Fibroblast of lung (primary cell): ENCODE results near the gene PPIE. TPM values are rescaled to one million over a fixed set of nuclear protein-coding genes. Genes with fewer than 3 reads are reported as not detected.
"Not testable (repeated sequence)": the region's sequence is repeated elsewhere in the genome, so short reads cannot be mapped to it uniquely, and the experiment has no call there.

Source experiments
- DNase-seq, 2 donors: peaks; one replicate each; pipeline versions ENCODE4 v3.0.0 to v3.0.0-alpha.2; 2010; ENCODE audit warnings: low read depth in 2 of 2
- H2AFZ ChIP-seq: 2 replicates; pipeline ENCODE4 v1.5.1; 2012; ENCODE audit warnings: low read length, control low read depth, inconsistent platforms
- H3K27ac ChIP-seq: 2 replicates; pipeline ENCODE4 v1.5.1; 2011; ENCODE audit warnings: low read length, control low read depth; ENCODE audit not compliant: insufficient read depth
- H3K27me3 ChIP-seq: 2 replicates; pipeline ENCODE4 v1.5.1; 2011; ENCODE audit warnings: mild to moderate bottlenecking, low read length; ENCODE audit not compliant: control insufficient read depth, insufficient read depth
- H3K36me3 ChIP-seq: 2 replicates; pipeline ENCODE4 v1.5.1; 2011; ENCODE audit warnings: low read length; ENCODE audit not compliant: control insufficient read depth, insufficient read depth
- H3K4me1 ChIP-seq: 2 replicates; pipeline ENCODE4 v1.5.1; 2011; ENCODE audit warnings: low read length; ENCODE audit not compliant: control insufficient read depth, insufficient read depth; ENCODE audit errors: extremely low read depth
- H3K4me2 ChIP-seq: 2 replicates; pipeline ENCODE4 v1.5.1; 2011; ENCODE audit warnings: low read length, control low read depth; ENCODE audit not compliant: insufficient read depth; ENCODE audit errors: extremely low read depth
- H3K4me3 ChIP-seq, 4 experiments: fragments of 200-600 bp in 1 of 4; sonication (generic) in 1 of 4; replicated peaks in 1 of 4; 2 replicates each; pipeline ENCODE4 v1.5.1; 2011 to 2016; ENCODE audit warnings: low read length in 4 of 4, low read depth in 3 of 4, mild to moderate bottlenecking in 3 of 4, control low read depth in 2 of 4, inconsistent platforms in 1 of 4, mixed read lengths in 1 of 4; ENCODE audit not compliant: insufficient read depth in 1 of 4; ENCODE audit errors: control extremely low read depth in 1 of 4
- H3K79me2 ChIP-seq: 2 replicates; pipeline ENCODE4 v1.5.1; 2012; ENCODE audit warnings: mild to moderate bottlenecking, low read length, inconsistent platforms; ENCODE audit not compliant: control insufficient read depth, insufficient read depth
- H3K9ac ChIP-seq: 2 replicates; pipeline ENCODE4 v1.5.1; 2011; ENCODE audit warnings: mild to moderate bottlenecking, low read length, control low read depth; ENCODE audit not compliant: insufficient read depth
- H3K9me3 ChIP-seq: 2 replicates; pipeline ENCODE4 v1.5.1; 2012; ENCODE audit warnings: low read depth, low read length; ENCODE audit not compliant: control insufficient read depth, insufficient read depth
- H4K20me1 ChIP-seq: 2 replicates; pipeline ENCODE4 v1.5.1; 2011; ENCODE audit warnings: low read length; ENCODE audit not compliant: control insufficient read depth, insufficient read depth; ENCODE audit errors: extremely low read depth
- EZH2 ChIP-seq: IDR thresholded peaks from 2 replicates; pipeline ENCODE4 v1.5.1; 2012; ENCODE audit warnings: low read length, control low read depth, mild to moderate bottlenecking; ENCODE audit errors: missing control alignments
- polyA plus RNA-seq, 2 donors: library from polyadenylated mRNA; depleted of rRNA in 1 of 2; stranded (reverse) in 1 of 2; unstranded in 1 of 2; fragments of >200 nt; gene quantifications; 2 replicates each; pipeline ENCODE4 v1.2.1, GENCODE V29; 2011 to 2012; ENCODE audit warnings: missing spikeins in 1 of 2
- total RNA-seq: library from RNA; depleted of rRNA; stranded (reverse); fragments of >200 nt; gene quantifications from 2 replicates; pipeline ENCODE4 v1.2.1, GENCODE V29; 2014
- TF ChIP-seq, protein P1 (sequence below), 2 donors: IDR thresholded peaks in 1 of 2; conservative IDR thresholded peaks in 1 of 2; 1 replicate in 1 of 2; 2 replicates in 1 of 2; pipeline ENCODE4 v1.5.1; 2011 to 2012; ENCODE audit warnings: low read length in 2 of 2, control low read depth in 1 of 2, inconsistent platforms in 1 of 2, low read depth in 1 of 2, mild to moderate bottlenecking in 1 of 2

PPIE gene
- total and polyA plus RNA-seq, 2 donors (not counting 1 experiment from before 2014, with no cell fraction given): 38.8 to 58.8 TPM

DNA sequence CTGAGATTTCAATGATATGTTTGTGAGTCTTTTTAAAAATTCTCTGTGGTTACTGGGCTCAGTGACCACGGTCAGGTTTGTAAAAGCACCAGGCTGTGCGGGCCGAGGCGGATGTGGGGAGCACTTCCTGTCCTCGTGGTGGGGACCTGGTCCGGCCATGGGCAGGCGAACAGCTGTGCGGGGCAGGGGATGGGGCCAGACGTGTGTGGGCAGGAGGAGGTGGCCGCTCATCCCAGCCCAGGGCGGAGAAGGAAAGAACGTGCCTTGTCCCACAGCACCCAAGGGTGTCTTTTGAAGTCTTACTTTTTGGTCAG lies 37.7 kb downstream of the PPIE start:
- H3K4me2 ChIP-seq: no peak overlapping the region
- H3K9ac ChIP-seq: no peak overlapping the region
- no peak overlapping the region for H2AFZ ChIP-seq
- no peaks in the 10 kb centered on the region for H3K9me3 ChIP-seq
- no peak for DNase-seq
- H3K4me1 ChIP-seq: no peaks in the 10 kb centered on the region
- H3K27ac ChIP-seq: no peak overlapping the region
- no peak overlapping the region for H3K4me3 ChIP-seq
- no peaks in the 10 kb centered on the region for H4K20me1 ChIP-seq
- no peaks in the 10 kb centered on the region for H3K36me3 ChIP-seq
- peaks cover 10% of the 10 kb centered on the region for H3K27me3 ChIP-seq
- no peaks in the 10 kb centered on the region for H3K79me2 ChIP-seq
- TF ChIP-seq, protein P1, sequence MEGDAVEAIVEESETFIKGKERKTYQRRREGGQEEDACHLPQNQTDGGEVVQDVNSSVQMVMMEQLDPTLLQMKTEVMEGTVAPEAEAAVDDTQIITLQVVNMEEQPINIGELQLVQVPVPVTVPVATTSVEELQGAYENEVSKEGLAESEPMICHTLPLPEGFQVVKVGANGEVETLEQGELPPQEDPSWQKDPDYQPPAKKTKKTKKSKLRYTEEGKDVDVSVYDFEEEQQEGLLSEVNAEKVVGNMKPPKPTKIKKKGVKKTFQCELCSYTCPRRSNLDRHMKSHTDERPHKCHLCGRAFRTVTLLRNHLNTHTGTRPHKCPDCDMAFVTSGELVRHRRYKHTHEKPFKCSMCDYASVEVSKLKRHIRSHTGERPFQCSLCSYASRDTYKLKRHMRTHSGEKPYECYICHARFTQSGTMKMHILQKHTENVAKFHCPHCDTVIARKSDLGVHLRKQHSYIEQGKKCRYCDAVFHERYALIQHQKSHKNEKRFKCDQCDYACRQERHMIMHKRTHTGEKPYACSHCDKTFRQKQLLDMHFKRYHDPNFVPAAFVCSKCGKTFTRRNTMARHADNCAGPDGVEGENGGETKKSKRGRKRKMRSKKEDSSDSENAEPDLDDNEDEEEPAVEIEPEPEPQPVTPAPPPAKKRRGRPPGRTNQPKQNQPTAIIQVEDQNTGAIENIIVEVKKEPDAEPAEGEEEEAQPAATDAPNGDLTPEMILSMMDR (conservative IDR thresholded peaks at IDR 0.05 in 1 of 2, IDR thresholded peaks at IDR 0.05 in 1 of 2; ENCODE audit: low read depth in 1 of 2, low read length in 2 of 2): no peak
- no peak for TF ChIP-seq EZH2

DNA sequence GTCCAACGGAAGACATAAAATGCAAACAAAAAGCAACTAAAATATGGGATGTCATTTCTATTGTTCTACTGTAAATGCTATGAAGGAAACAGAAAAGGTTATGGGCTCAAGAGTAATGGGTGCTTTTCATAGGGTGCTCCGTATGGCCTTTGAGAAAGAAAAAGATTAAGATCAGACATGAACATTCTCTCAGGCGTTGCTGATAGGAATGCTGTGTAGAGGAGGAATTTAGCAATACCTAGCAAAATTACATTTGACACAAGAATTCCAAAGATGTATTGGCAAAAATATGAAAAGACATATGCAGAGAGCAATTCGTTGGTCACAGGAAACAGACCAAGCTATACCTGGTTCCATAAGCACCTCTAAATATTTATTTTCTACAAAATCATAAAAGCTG lies 38.2 kb downstream of the PPIE start:
- Histone ChIP-seq H3K4me1 (no peaks in the 10 kb centered on the region), H3K9ac (no peak overlapping the region), H3K27ac (no peak overlapping the region), H3K4me2 (no peak overlapping the region), H3K36me3 (no peaks in the 10 kb centered on the region), H3K79me2 (no peaks in the 10 kb centered on the region), H3K9me3 (no peaks in the 10 kb centered on the region), H3K4me3 (no peak overlapping the region), H2AFZ (no peak overlapping the region), H3K27me3 (peaks cover 10% of the 10 kb centered on the region), H4K20me1 (no peaks in the 10 kb centered on the region)
- TF ChIP-seq, protein P1 (conservative IDR thresholded peaks at IDR 0.05 in 1 of 2, IDR thresholded peaks at IDR 0.05 in 1 of 2; ENCODE audit: low read depth in 1 of 2, low read length in 2 of 2): no peak
- TF ChIP-seq EZH2: no peak
- DNase-seq: no peak

DNA sequence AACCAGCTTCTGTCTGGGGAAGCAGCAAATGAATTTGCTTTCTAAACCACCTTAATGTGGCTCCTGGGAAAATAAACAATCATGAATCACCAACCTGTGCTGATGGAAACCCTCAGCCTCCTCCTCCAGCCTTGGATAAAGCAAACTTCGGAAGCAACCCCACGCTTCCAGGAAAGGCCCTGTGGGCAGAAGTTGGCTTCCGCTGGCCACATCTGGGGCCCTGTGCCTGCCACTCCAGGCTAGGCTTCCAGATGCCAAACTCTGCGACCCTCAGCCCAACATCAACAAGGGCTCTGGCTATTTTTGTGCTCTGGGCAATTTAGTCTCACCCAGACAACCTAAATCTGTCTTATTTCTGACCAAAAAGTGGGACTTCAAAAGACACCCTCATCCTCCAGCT lies 38.6 kb downstream of the PPIE start:
- Histone ChIP-seq H4K20me1 (no peaks in the 10 kb centered on the region), H3K9ac (no peak overlapping the region), H3K27ac (no peak overlapping the region), H3K9me3 (no peaks in the 10 kb centered on the region), H2AFZ (no peak overlapping the region), H3K4me2 (no peak overlapping the region), H3K4me3 (no peak overlapping the region), H3K79me2 (no peaks in the 10 kb centered on the region), H3K36me3 (no peaks in the 10 kb centered on the region), H3K4me1 (no peaks in the 10 kb centered on the region), H3K27me3 (peaks cover 10% of the 10 kb centered on the region)
- no peak for TF ChIP-seq EZH2
- TF ChIP-seq, protein P1 (conservative IDR thresholded peaks at IDR 0.05 in 1 of 2, IDR thresholded peaks at IDR 0.05 in 1 of 2; ENCODE audit: low read depth in 1 of 2, low read length in 2 of 2): no peak
- no peak for DNase-seq

DNA sequence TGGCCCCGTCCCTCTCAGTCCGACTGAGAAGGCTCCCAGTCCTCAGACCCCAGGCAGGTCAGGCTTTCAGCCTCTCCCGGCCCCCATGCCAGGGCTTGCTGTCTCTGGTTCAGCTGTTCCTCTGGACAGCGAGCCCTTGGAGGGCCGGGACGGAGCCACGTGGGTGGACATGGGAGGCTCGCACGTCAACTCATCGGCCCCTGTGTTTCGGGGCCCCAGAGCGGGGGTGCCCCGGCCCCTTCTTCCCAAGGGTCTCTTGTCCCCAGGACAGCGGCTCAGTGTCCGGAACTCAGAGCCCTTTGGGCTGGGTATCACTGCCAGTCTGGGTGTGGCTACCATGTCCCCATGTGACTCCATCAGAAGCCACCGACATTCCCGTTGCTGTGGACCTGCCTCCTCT lies 39.2 kb downstream of the PPIE start:
- not testable (repeated sequence) for H3K9ac ChIP-seq, H2AFZ ChIP-seq, DNase-seq, H3K79me2 ChIP-seq, H3K36me3 ChIP-seq, H3K9me3 ChIP-seq, H3K4me2 ChIP-seq, H3K4me3 ChIP-seq, H3K4me1 ChIP-seq, H4K20me1 ChIP-seq, H3K27ac ChIP-seq
- peaks cover 10% of the 10 kb centered on the region for H3K27me3 ChIP-seq

DNA sequence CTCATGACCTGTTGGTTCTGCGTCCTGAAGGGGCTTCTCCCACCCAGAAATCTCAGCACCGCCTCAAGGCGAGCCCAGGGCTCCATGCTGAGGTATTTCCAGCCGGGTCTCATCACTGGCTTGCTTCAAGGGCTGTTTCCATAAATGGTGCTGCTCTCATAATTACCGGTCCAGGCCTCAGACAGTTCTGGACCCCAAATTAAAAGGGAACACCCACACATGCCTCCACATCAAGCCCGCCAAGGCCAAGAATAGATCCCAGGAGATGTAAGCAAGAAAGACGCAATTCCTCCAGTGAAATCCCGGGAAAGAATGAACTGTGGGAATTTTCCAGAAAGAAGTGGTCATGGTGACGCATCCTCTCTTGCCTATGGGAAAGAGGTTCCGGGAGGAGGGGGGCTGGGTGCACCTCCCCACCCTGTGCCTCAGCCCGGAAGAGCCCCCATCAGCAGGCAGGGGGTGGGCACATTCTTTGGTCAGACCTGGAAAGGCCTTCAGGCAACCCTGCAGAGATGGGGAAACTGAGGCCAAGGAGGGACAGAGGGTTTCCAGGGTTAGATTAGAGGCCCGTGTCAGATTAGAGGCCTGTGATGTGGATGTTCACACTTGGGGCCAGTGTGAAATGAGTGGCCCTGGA lies 39.9 kb downstream of the PPIE start:
- H3K4me2 ChIP-seq, H3K79me2 ChIP-seq, H2AFZ ChIP-seq, H3K9ac ChIP-seq, H3K36me3 ChIP-seq, DNase-seq, H3K27ac ChIP-seq, H3K4me3 ChIP-seq, H3K9me3 ChIP-seq, H3K4me1 ChIP-seq, H4K20me1 ChIP-seq: not testable (repeated sequence)
- H3K27me3 ChIP-seq: peaks cover 10% of the 10 kb centered on the region
